DOHH2 (cell line): ENCODE measurements around the gene MIEN1.
A peak's percentile ranks its signal among the peaks of the same experiment; 100 is the strongest.

Experiments used
- H3F3A ChIP-seq: fragments of 200-600 bp; sonication (generic), shearing (Covaris generic); 2 replicates; pipeline ENCODE4 v1.6.0; 2016; ENCODE audit warnings: antibody characterized with exemption, mild to moderate bottlenecking; ENCODE audit not compliant: control insufficient read depth, insufficient read depth
- H3K27ac ChIP-seq: fragments of 200-600 bp; sonication (generic); 2 replicates; pipeline ENCODE4 v1.5.1; 2014; ENCODE audit warnings: low read depth, mild to moderate bottlenecking, low read length, moderate library complexity
- H3K27me3 ChIP-seq: fragments of 200-600 bp; sonication (generic); 2 replicates; pipeline ENCODE4 v1.6.1; 2014; ENCODE audit warnings: mild to moderate bottlenecking, low read length, mixed read lengths; ENCODE audit not compliant: control insufficient read depth
- H3K36me3 ChIP-seq: fragments of 200-600 bp; sonication (generic); 2 replicates; pipeline ENCODE4 v1.6.1; 2014; ENCODE audit warnings: mild to moderate bottlenecking, low read length, moderate library complexity, mixed read lengths; ENCODE audit not compliant: control insufficient read depth
- H3K4me1 ChIP-seq: fragments of 200-600 bp; sonication (generic); 2 replicates; pipeline ENCODE4 v1.6.1; 2014; ENCODE audit warnings: mild to moderate bottlenecking, low read length, mixed read lengths; ENCODE audit not compliant: control insufficient read depth
- H3K4me2 ChIP-seq: fragments of 200-600 bp; sonication (generic); 2 replicates; pipeline ENCODE4 v1.6.0; 2014; ENCODE audit warnings: mild to moderate bottlenecking, low read length, moderate library complexity
- H3K4me3 ChIP-seq: fragments of 200-600 bp; sonication (generic); 2 replicates; pipeline ENCODE4 v1.5.1; 2014; ENCODE audit warnings: mild to moderate bottlenecking, low read length, mixed read lengths
- H3K79me2 ChIP-seq: fragments of 200-600 bp; sonication (generic); 2 replicates; pipeline ENCODE4 v1.6.1; 2014; ENCODE audit warnings: mild to moderate bottlenecking, low read length, mixed read lengths; ENCODE audit not compliant: control insufficient read depth
- H3K9me2 ChIP-seq: fragments of 200-600 bp; sonication (generic); replicated peaks from 2 replicates; pipeline ENCODE4 v1.6.1; 2014; ENCODE audit warnings: mild to moderate bottlenecking, low read length, mixed read lengths; ENCODE audit not compliant: control insufficient read depth
- H3K9me3 ChIP-seq: fragments of 200-600 bp; sonication (generic); 2 replicates; pipeline ENCODE4 v1.6.1; 2014; ENCODE audit warnings: antibody characterized with exemption, low read length, mixed read lengths; ENCODE audit not compliant: control insufficient read depth, insufficient read depth
- H4K20me1 ChIP-seq: fragments of 200-600 bp; sonication (generic); 2 replicates; pipeline ENCODE4 v1.6.0; 2014; ENCODE audit warnings: low read depth, mild to moderate bottlenecking, antibody characterized with exemption, low read length, moderate library complexity; ENCODE audit not compliant: control insufficient read depth, insufficient read depth
- EZH2phosphoT487 ChIP-seq: fragments of 200-600 bp; sonication (generic); IDR thresholded peaks from 2 replicates; pipeline ENCODE4 v1.6.1; 2017; ENCODE audit warnings: borderline replicate concordance, mild to moderate bottlenecking, antibody characterized with exemption, low read length, moderate library complexity, mixed read lengths
- TF ChIP-seq, protein P1 (sequence below): fragments of 200-600 bp; sonication (generic); IDR thresholded peaks from one replicate; pipeline ENCODE4 v1.5.1; 2014; ENCODE audit warnings: antibody characterized with exemption, mild to moderate bottlenecking, low read depth, low read length; ENCODE audit not compliant: poor library complexity, severe bottlenecking

The MIEN1 gene

DNA sequence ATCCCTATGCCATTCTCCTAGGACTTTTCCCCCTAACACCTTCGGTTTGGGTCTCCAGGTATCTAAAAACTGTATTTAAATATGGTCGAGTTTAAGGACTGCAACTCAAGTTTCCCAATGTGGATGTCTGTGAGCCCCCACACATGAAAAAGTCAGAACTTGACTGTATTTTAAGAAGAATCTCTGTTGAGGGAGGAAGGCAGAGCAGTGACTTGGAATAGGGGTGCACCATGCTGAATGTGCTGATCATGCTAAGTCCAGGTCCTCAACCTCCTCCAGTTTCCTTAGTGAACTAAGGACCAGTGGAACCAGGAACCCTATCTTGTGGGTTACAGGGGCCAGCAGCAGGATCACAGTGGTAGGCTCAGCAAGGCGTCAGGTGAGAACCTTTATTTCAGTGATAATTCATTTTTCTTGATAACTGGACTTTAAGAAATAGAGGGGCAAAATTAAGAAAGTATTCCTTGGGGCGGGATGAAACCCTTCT lies 26.9 kb upstream of the MIEN1 start:
- peaks cover 43% of the 10 kb centered on the region for H3K36me3 ChIP-seq
- H3F3A ChIP-seq = peaks cover 66% of the 10 kb centered on the region
- TF ChIP-seq, protein P1, sequence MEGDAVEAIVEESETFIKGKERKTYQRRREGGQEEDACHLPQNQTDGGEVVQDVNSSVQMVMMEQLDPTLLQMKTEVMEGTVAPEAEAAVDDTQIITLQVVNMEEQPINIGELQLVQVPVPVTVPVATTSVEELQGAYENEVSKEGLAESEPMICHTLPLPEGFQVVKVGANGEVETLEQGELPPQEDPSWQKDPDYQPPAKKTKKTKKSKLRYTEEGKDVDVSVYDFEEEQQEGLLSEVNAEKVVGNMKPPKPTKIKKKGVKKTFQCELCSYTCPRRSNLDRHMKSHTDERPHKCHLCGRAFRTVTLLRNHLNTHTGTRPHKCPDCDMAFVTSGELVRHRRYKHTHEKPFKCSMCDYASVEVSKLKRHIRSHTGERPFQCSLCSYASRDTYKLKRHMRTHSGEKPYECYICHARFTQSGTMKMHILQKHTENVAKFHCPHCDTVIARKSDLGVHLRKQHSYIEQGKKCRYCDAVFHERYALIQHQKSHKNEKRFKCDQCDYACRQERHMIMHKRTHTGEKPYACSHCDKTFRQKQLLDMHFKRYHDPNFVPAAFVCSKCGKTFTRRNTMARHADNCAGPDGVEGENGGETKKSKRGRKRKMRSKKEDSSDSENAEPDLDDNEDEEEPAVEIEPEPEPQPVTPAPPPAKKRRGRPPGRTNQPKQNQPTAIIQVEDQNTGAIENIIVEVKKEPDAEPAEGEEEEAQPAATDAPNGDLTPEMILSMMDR = no peak
- no peaks in the 10 kb centered on the region for H3K9me3 ChIP-seq
- no peaks in the 10 kb centered on the region for H4K20me1 ChIP-seq
- H3K4me1 ChIP-seq = peaks cover 91% of the 10 kb centered on the region
- H3K9me2 ChIP-seq = no peaks in the 10 kb centered on the region
- peak overlapping the region; percentile 78 for H3K4me3 ChIP-seq
- peak overlapping the region; percentile 98 for H3K4me2 ChIP-seq
- no peaks in the 10 kb centered on the region for H3K27me3 ChIP-seq
- H3K79me2 ChIP-seq = peaks cover 31% of the 10 kb centered on the region
- H3K27ac ChIP-seq = peak overlapping the region; percentile 100

DNA sequence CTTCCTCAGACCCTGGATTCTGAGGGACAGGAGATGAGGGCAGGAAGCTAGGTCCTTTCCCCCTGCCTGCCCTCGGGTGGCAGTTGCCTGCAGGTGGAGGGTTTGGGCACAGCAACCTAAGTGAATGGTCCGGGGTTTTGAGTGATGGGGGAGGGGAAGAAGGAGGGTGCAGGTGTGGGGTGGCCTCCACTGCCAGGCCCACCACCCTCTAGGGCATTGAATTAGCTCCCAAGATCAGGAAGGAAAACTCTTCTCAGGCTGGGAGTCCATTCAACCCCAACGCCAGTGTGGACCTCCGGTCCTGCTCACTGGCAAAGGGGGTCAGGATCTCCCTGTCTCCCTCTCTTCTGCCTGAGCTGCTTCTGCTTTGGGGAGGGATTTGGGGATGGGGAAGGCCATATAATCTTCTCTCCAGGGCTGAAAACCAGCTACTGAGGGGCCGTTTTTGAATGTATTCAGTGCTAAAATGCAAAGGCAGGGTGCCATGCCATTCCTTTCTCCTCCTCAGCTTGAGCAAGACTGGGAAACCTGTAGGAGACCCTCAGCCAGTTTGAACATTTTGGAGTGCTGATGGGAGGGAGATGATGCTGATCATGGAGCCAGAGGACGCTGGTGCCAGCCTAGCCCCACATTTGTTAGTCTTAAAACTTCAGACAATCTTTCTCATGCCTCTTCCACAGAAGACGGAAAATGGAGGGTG lies 26.2 kb upstream of the MIEN1 start:
- no peaks in the 10 kb centered on the region for H3K9me2 ChIP-seq
- H3K4me3 ChIP-seq = peak overlapping the region; percentile 78
- peaks cover 26% of the 10 kb centered on the region for H3K79me2 ChIP-seq
- peak overlapping the region; percentile 98 for H3K4me2 ChIP-seq
- peak overlapping the region; percentile 100 for H3K27ac ChIP-seq
- no peaks in the 10 kb centered on the region for H4K20me1 ChIP-seq
- TF ChIP-seq, protein P1 = no peak
- TF ChIP-seq EZH2phosphoT487 = no peak
- H3K9me3 ChIP-seq = no peaks in the 10 kb centered on the region
- H3K27me3 ChIP-seq = no peaks in the 10 kb centered on the region
- H3K36me3 ChIP-seq = peaks cover 37% of the 10 kb centered on the region
- H3K4me1 ChIP-seq = peaks cover 84% of the 10 kb centered on the region
- H3F3A ChIP-seq = peaks cover 65% of the 10 kb centered on the region

DNA sequence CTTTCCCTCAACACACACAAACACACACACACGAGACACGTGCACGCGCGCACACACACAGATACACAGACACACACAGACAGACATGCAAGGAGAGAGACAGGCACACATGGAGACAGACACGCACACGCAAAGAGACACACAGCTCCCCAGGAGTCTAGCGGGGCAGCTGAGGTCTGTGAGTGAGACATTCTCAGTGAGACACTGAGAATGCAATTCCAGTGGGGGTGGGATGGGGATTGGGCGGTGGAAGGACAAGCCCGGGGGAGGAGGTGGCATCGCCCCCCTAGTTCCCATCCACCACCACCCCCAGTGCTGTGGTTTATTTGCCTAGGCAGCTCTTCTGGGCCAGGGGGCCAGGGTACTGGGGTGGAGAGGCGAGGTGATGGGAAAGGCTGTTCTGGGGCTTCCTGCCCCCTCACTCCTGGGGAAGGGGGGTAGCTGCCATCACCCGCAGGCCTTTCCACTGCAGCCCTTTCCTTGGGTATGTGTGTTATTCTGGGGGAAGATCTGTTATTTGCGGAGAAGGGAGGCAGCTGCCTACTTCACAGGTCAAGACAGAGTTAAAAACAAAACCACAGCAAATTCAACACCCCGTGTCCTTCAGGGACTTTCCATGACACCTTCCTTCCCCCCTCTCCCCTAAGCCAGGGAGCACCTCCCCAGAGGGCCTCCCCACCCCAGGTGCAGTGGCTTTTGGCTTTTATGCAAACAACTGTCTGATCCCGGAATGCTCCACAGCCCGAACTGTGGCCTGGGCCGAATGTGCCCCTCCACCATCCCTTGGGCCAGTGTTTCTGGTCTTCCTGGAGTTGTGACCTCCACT lies 25.4 kb upstream of the MIEN1 start:
- Histone ChIP-seq H3K9me2 (no peaks in the 10 kb centered on the region), H3K79me2 (peaks cover 20% of the 10 kb centered on the region), H3K36me3 (peaks cover 31% of the 10 kb centered on the region), H3K4me2 (peak overlapping the region; percentile 98), H3K9me3 (no peaks in the 10 kb centered on the region), H3K4me3 (peak overlapping the region; percentile 78), H3F3A (peaks cover 59% of the 10 kb centered on the region), H3K27me3 (no peaks in the 10 kb centered on the region), H4K20me1 (no peaks in the 10 kb centered on the region), H3K27ac (peak overlapping the region; percentile 100), H3K4me1 (peaks cover 78% of the 10 kb centered on the region)
- no peak for TF ChIP-seq EZH2phosphoT487
- TF ChIP-seq, protein P1 = no peak
